SK-N-SH treated with all-trans-retinoic acid at 6 μM for 48 hours (cell line): ENCODE results near the gene PMM2.

Source experiments
- ATAC-seq: fragments of 200-7000 bp; cut with Tn5 transposase; 3 replicates; pipeline ENCODE4 v1.9.1; 2020; ENCODE audit warnings: mild to moderate bottlenecking, moderate library complexity
- ARNTL ChIP-seq: fragments of 450-650 bp; formaldehyde crosslinking; IDR thresholded peaks from 2 replicates; pipeline ENCODE4 v1.5.0; 2020; ENCODE audit warnings: low read depth, mild to moderate bottlenecking, moderate library complexity, borderline replicate concordance
- BACH2 ChIP-seq: fragments of 250-450 bp; sonication (Bioruptor Pico); IDR thresholded peaks from 2 replicates; pipeline ENCODE4 v1.9.0; 2021; ENCODE audit warnings: mild to moderate bottlenecking, borderline replicate concordance
- CREB5 ChIP-seq: fragments of 250-450 bp; sonication (Bioruptor Pico); IDR thresholded peaks from 2 replicates; pipeline ENCODE4 v1.5.1; 2020; ENCODE audit warnings: low read depth, mild to moderate bottlenecking, moderate library complexity
- CSDC2 ChIP-seq: fragments of 250-450 bp; sonication (Bioruptor Pico); IDR thresholded peaks from 2 replicates; pipeline ENCODE4 v1.5.0; 2020; ENCODE audit warnings: mild to moderate bottlenecking, moderate library complexity
- CSRNP3 ChIP-seq: fragments of 250-450 bp; sonication (Bioruptor Pico); IDR thresholded peaks from 2 replicates; pipeline ENCODE4 v1.5.1; 2021; ENCODE audit warnings: mild to moderate bottlenecking, moderate library complexity
- ESRRG ChIP-seq: fragments of 250-450 bp; sonication (Bioruptor Pico); IDR thresholded peaks from 2 replicates; pipeline ENCODE4 v1.6.1; 2021; ENCODE audit warnings: mild to moderate bottlenecking
- GLIS3 ChIP-seq: fragments of 250-450 bp; sonication (Bioruptor Pico); IDR thresholded peaks from 2 replicates; pipeline ENCODE4 v1.5.0; 2020; ENCODE audit warnings: mild to moderate bottlenecking, moderate library complexity
- ISL1 ChIP-seq: fragments of 250-450 bp; sonication (Bioruptor Pico); IDR thresholded peaks from 2 replicates; pipeline ENCODE4 v2.1.2; 2022; ENCODE audit warnings: mild to moderate bottlenecking, moderate library complexity
- OSR1 ChIP-seq: fragments of 250-450 bp; sonication (Bioruptor Pico); IDR thresholded peaks from 2 replicates; pipeline ENCODE4 v1.8.0; 2022; ENCODE audit warnings: moderate library complexity, mild to moderate bottlenecking, inconsistent platforms
- PATZ1 ChIP-seq: fragments of 250-450 bp; sonication (Bioruptor Pico); IDR thresholded peaks from 2 replicates; pipeline ENCODE4 v1.8.0; 2020; ENCODE audit warnings: mild to moderate bottlenecking, moderate library complexity, borderline replicate concordance
- POU6F1 ChIP-seq: fragments of 250-450 bp; sonication (Bioruptor Pico); IDR thresholded peaks from 2 replicates; pipeline ENCODE4 v1.8.0; 2021; ENCODE audit warnings: low read depth, mild to moderate bottlenecking, moderate library complexity, borderline replicate concordance
- PPARA ChIP-seq: fragments of 250-450 bp; sonication (Bioruptor Pico); IDR thresholded peaks from 2 replicates; pipeline ENCODE4 v1.5.0; 2020; ENCODE audit warnings: mild to moderate bottlenecking, borderline replicate concordance
- RARB ChIP-seq: fragments of 250-450 bp; sonication (Bioruptor Pico); IDR thresholded peaks from 2 replicates; pipeline ENCODE4 v1.8.0; 2021; ENCODE audit warnings: mild to moderate bottlenecking, moderate library complexity
- SNAI2 ChIP-seq: fragments of 250-450 bp; sonication (Bioruptor Pico); IDR thresholded peaks from 2 replicates; pipeline ENCODE4 v1.5.0; 2020; ENCODE audit warnings: mild to moderate bottlenecking, moderate library complexity
- TCF4 ChIP-seq: fragments of 250-450 bp; sonication (Bioruptor Pico); IDR thresholded peaks from 2 replicates; pipeline ENCODE4 v1.8.0; 2021; ENCODE audit warnings: mild to moderate bottlenecking, moderate library complexity, borderline replicate concordance
- TOX ChIP-seq: fragments of 250-450 bp; sonication (Bioruptor Pico); IDR thresholded peaks from 2 replicates; pipeline ENCODE4 v1.8.0; 2021; ENCODE audit warnings: mild to moderate bottlenecking, moderate library complexity, borderline replicate concordance
- TSHZ2 ChIP-seq: fragments of 250-450 bp; sonication (Bioruptor Pico); IDR thresholded peaks from 2 replicates; pipeline ENCODE4 v1.5.0; 2020; ENCODE audit warnings: mild to moderate bottlenecking, moderate library complexity
- ZC3H10 ChIP-seq: fragments of 250-450 bp; sonication (Bioruptor Pico); IDR thresholded peaks from 2 replicates; pipeline ENCODE4 v1.5.1; 2021; ENCODE audit warnings: mild to moderate bottlenecking, moderate library complexity
- ZFP3 ChIP-seq: fragments of 250-450 bp; sonication (Bioruptor Pico); IDR thresholded peaks from 2 replicates; pipeline ENCODE4 v1.5.0; 2020; ENCODE audit warnings: mild to moderate bottlenecking, moderate library complexity
- ZFP30 ChIP-seq: fragments of 450-650 bp; formaldehyde crosslinking; IDR thresholded peaks from 2 replicates; pipeline ENCODE4 v1.5.0; 2022; ENCODE audit warnings: mild to moderate bottlenecking, moderate library complexity
- ZNF565 ChIP-seq: fragments of 450-650 bp; formaldehyde crosslinking; conservative IDR thresholded peaks from 2 replicates; pipeline ENCODE4 v1.5.0; 2020; ENCODE audit warnings: low read depth, mild to moderate bottlenecking, moderate library complexity
- ZNF70 ChIP-seq: fragments of 450-650 bp; formaldehyde crosslinking; IDR thresholded peaks from 2 replicates; pipeline ENCODE4 v1.5.0; 2020; ENCODE audit warnings: mild to moderate bottlenecking, moderate library complexity
- ZNF8 ChIP-seq: fragments of 450-650 bp; formaldehyde crosslinking; IDR thresholded peaks from 2 replicates; pipeline ENCODE4 v1.5.0; 2020; ENCODE audit warnings: mild to moderate bottlenecking, moderate library complexity

PMM2 gene

GRCh38 chr16:8764525-8765250 is 33.0 kb upstream of the PMM2 start (continued):
- TF ChIP-seq POU6F1 (no peak), CSDC2 (no peak), ZFP3 (no peak)

GRCh38 chr16:8767176-8767575 is 30.5 kb upstream of the PMM2 start:
- no peak for TF ChIP-seq BACH2 (CRISPR knock-in tag)
- no peak for TF ChIP-seq TOX (CRISPR knock-in tag)
- TF ChIP-seq, all 23 proteins: peak for 0
- ATAC-seq: no peak

- no peak for TF ChIP-seq ZFP3
- no peak for TF ChIP-seq ZNF70
- TF ChIP-seq ISL1 (CRISPR knock-in tag): no peak
- no peak for TF ChIP-seq TOX (CRISPR knock-in tag)
- no peak for TF ChIP-seq PPARA (CRISPR knock-in tag)
- TF ChIP-seq ESRRG (CRISPR knock-in tag): no peak
- TF ChIP-seq SNAI2: no peak
- no peak for TF ChIP-seq OSR1 (CRISPR knock-in tag)
- TF ChIP-seq TCF4 (CRISPR knock-in tag): no peak
- no peak for TF ChIP-seq CREB5 (CRISPR knock-in tag)
- TF ChIP-seq ZFP30 (CRISPR knock-in tag): no peak
- no peak for TF ChIP-seq ARNTL
- TF ChIP-seq RARB (CRISPR knock-in tag): no peak
- TF ChIP-seq ZNF8 (CRISPR knock-in tag): no peak
- TF ChIP-seq CSRNP3: no peak
- TF ChIP-seq ZC3H10 (CRISPR knock-in tag): no peak
- no peak for TF ChIP-seq CSDC2
- TF ChIP-seq GLIS3: no peak
- TF ChIP-seq ZNF565: no peak
- TF ChIP-seq TSHZ2: no peak
- ATAC-seq: no peak
Observed at GRCh38 chr16:8768283-8768682, 29.4 kb upstream of the PMM2 start.

GRCh38 chr16:8768692-8769091 is 28.9 kb upstream of the PMM2 start:
- TF ChIP-seq ARNTL (no peak), ZNF70 (no peak), TOX (CRISPR knock-in tag) (no peak), ZFP3 (no peak), CSDC2 (no peak), ESRRG (CRISPR knock-in tag) (no peak), ZNF8 (CRISPR knock-in tag) (no peak), PATZ1 (CRISPR knock-in tag) (no peak), CSRNP3 (no peak), ISL1 (CRISPR knock-in tag) (no peak), RARB (CRISPR knock-in tag) (no peak), GLIS3 (no peak), TCF4 (CRISPR knock-in tag) (no peak), BACH2 (CRISPR knock-in tag) (no peak), SNAI2 (no peak), ZFP30 (CRISPR knock-in tag) (no peak), ZC3H10 (CRISPR knock-in tag) (no peak)
- no peak for ATAC-seq
